RWPE2 (cell line): ENCODE data around the gene PTPRM.
A peak's percentile ranks its signal among the peaks of the same experiment; 100 is the strongest.

Experiments used
- ATAC-seq: fragments of 200-7000 bp; cut with Tn5 transposase; 3 replicates; pipeline ENCODE4 v1.9.1; 2021; ENCODE audit warnings: low read depth
- DNase-seq: peaks from one replicate; pipeline ENCODE4 v3.0.0-alpha.2; 2020; ENCODE audit warnings: low spot score
- H3K27ac ChIP-seq: fragments of 450-650 bp; 2 replicates; pipeline ENCODE4 v1.5.1; 2017; ENCODE audit warnings: mild to moderate bottlenecking; ENCODE audit not compliant: poor library complexity, severe bottlenecking
- H3K27me3 ChIP-seq: fragments of 250-450 bp; sonication (Bioruptor Pico); 2 replicates; pipeline ENCODE4 v1.5.1; 2021; ENCODE audit warnings: mild to moderate bottlenecking, moderate library complexity; ENCODE audit not compliant: insufficient read depth, poor library complexity, severe bottlenecking
- H3K36me3 ChIP-seq: fragments of 250-450 bp; sonication (Bioruptor Pico); 2 replicates; pipeline ENCODE4 v1.5.1; 2020; ENCODE audit warnings: low read depth, mild to moderate bottlenecking, moderate library complexity
- H3K4me1 ChIP-seq: fragments of 250-450 bp; sonication (Bioruptor Pico); 2 replicates; pipeline ENCODE4 v1.5.1; 2021; ENCODE audit warnings: mild to moderate bottlenecking, moderate library complexity; ENCODE audit not compliant: insufficient read depth, poor library complexity, severe bottlenecking
- H3K4me3 ChIP-seq: fragments of 250-450 bp; sonication (Bioruptor Pico); 2 replicates; pipeline ENCODE4 v1.5.1; 2021; ENCODE audit warnings: mild to moderate bottlenecking, moderate library complexity; ENCODE audit not compliant: severe bottlenecking
- H3K9me3 ChIP-seq: fragments of 250-450 bp; sonication (Bioruptor Pico); 2 replicates; pipeline ENCODE4 v1.5.1; 2021; ENCODE audit warnings: mild to moderate bottlenecking, moderate library complexity; ENCODE audit not compliant: severe bottlenecking
- CTCF ChIP-seq: fragments of 450-650 bp; IDR thresholded peaks from one replicate; pipeline ENCODE4 v1.5.1; 2017; ENCODE audit warnings: mild to moderate bottlenecking, moderate library complexity; ENCODE audit not compliant: poor library complexity, severe bottlenecking

PTPRM gene

DNA sequence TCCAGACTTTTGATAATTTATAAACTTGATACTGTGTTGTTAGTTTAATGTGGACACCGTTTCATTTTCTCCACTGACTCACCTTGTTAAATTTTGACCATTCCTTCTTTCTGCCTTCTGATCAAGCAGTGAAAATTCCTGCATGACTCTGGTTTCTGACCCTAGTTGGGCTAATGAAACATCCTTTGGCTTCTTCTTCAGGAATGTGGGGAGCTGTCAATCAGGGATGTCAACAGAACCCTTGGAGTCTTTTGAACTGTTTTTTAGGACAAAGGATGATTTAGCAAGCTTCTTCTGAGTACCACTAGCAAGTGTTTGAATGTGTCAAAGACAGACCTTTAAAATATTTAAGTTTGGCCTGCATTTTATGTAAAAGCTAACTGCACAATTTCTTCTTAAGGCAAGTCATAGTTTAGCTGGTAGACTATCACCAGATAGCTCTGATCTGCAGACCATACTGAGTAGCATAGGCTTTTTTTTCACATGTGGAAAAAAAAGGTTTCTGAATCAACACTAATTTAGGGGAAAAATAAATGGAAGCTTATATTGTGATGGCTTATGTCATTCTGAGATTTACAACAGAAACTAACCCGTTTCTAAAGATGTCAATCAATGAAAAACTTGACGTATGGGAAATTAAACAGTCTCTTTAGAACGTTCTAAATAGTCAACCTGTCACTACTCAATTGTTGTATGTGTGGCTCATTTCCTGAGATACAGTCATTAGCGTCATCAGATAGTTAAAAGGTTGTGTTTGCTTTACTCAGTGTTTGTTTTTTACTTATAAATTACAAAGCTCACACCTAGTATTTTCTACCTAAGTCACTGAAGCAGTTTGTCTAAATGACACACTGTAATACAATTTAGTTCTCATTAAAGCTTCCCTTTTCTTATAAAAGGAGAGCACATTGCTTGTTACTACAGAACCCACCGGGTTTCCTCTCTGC is 311.4 kb downstream of the PTPRM start:
- TF ChIP-seq CTCF = no peak
- H3K4me3 ChIP-seq = no peak overlapping the region
- H3K9me3 ChIP-seq = no peaks in the 10 kb centered on the region
- peak overlapping the region; percentile 48 for H3K27ac ChIP-seq
- no peak for DNase-seq
- no peaks in the 10 kb centered on the region for H3K36me3 ChIP-seq
- H3K27me3 ChIP-seq = no peaks in the 10 kb centered on the region
- ATAC-seq = peak; percentile 60; the same call in 2 of the 3 replicates
- H3K4me1 ChIP-seq = peaks cover 22% of the 10 kb centered on the region

DNA sequence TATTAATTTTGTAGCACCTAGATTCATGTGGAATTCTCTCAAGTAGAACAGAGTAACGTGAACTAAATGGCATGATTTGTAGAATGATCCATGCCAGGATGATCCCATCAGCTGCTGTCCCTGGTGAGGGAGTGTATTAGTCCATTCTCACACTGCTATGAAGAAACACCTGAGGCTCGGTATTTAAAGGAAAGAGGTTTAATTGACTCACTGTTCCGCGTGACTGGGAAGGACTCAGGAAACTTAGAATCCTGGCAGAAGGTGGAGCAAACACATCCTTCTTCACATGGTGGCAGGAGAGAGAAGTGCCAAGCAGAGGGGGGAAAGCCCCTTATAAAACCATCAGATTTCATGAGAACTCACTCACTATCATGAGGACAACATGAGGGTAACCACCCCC is 312.6 kb downstream of the PTPRM start:
- Histone ChIP-seq H3K4me1 (peaks cover 22% of the 10 kb centered on the region), H3K36me3 (no peaks in the 10 kb centered on the region), H3K27me3 (no peaks in the 10 kb centered on the region), H3K9me3 (no peaks in the 10 kb centered on the region), H3K27ac (no peak overlapping the region), H3K4me3 (no peak overlapping the region)
- ATAC-seq (0 out of 3 replicates have a peak, but pooled peaks have one; percentile 32), DNase-seq (no peak)
- TF ChIP-seq CTCF = no peak

DNA sequence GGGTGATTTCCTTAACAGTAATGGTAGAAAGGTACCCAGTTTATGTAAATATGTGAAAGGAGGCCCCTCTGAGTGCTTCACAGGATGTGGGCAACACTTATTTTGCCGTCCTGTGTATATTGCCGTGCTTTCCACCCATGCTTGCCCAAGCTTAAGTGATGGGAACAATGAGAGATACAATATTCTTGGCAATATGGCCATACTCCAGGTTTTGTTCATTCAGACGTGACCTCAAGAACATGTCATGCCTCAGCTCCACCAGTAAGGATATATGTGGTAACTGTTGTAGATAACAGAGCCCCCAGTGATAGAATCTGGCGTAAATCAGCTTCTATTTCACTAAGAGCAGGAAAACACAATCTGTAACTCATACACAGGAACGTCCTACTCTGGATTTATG is 318.7 kb downstream of the PTPRM start:
- H3K4me3 ChIP-seq = no peak overlapping the region
- H3K4me1 ChIP-seq = no peaks in the 10 kb centered on the region
- no peak for ATAC-seq
- no peak for TF ChIP-seq CTCF
- H3K36me3 ChIP-seq = no peaks in the 10 kb centered on the region
- no peak overlapping the region for H3K27ac ChIP-seq
- no peak for DNase-seq
- no peaks in the 10 kb centered on the region for H3K9me3 ChIP-seq
- H3K27me3 ChIP-seq = no peaks in the 10 kb centered on the region

DNA sequence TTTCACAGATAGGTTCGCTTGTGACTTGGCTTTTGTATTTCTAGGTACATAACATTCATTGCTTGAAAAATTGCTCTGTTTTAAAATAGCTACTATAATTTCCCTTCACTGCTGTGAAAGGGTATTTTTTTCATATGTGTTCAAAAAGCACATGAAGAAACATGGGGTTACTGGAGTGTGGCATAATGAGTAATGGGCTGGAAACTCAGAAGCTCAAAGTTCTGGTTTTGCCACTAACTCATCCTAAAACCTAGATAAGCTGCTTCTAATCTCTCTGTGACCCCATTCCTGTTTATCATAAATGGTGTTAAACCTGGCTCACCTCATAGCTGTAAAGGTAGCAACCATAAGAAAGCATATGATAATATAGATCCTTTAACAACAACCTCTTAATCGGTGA is 319.3 kb downstream of the PTPRM start:
- Histone ChIP-seq H3K36me3 (no peaks in the 10 kb centered on the region), H3K27ac (no peak overlapping the region), H3K4me1 (no peaks in the 10 kb centered on the region), H3K9me3 (no peaks in the 10 kb centered on the region), H3K27me3 (no peaks in the 10 kb centered on the region), H3K4me3 (no peak overlapping the region)
- TF ChIP-seq CTCF = no peak
- DNase-seq (no peak), ATAC-seq (no peak)

DNA sequence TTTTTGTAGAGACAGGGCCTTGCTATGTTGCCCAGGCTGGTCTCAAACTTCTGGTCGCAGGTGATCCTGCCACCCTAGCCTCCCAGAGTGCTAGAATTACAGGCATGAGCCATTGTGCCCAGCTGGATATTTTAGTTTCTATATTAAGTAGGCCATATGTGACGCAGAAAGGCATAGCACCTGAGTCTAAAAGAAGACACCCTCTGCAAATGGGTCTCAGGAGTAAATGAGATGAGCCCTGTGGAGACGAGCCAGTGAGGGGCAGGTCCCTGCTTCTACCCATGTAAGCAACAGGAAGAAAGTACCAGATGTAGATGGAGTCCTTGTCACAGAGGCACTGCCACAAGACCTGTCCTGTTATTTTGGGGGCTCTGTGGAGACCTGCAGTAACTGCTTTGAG is 322.4 kb downstream of the PTPRM start:
- TF ChIP-seq CTCF = no peak
- H3K27me3 ChIP-seq = no peaks in the 10 kb centered on the region

More for the DNA sequence above, 322.4 kb downstream of the PTPRM start:
- Histone ChIP-seq H3K27ac (no peak overlapping the region), H3K4me1 (no peaks in the 10 kb centered on the region), H3K9me3 (no peaks in the 10 kb centered on the region), H3K36me3 (no peaks in the 10 kb centered on the region), H3K4me3 (no peak overlapping the region)
- ATAC-seq = no peak
- DNase-seq = no peak
